ENCODE measurements around the gene TOR1A.

The TOR1A gene

DNA sequence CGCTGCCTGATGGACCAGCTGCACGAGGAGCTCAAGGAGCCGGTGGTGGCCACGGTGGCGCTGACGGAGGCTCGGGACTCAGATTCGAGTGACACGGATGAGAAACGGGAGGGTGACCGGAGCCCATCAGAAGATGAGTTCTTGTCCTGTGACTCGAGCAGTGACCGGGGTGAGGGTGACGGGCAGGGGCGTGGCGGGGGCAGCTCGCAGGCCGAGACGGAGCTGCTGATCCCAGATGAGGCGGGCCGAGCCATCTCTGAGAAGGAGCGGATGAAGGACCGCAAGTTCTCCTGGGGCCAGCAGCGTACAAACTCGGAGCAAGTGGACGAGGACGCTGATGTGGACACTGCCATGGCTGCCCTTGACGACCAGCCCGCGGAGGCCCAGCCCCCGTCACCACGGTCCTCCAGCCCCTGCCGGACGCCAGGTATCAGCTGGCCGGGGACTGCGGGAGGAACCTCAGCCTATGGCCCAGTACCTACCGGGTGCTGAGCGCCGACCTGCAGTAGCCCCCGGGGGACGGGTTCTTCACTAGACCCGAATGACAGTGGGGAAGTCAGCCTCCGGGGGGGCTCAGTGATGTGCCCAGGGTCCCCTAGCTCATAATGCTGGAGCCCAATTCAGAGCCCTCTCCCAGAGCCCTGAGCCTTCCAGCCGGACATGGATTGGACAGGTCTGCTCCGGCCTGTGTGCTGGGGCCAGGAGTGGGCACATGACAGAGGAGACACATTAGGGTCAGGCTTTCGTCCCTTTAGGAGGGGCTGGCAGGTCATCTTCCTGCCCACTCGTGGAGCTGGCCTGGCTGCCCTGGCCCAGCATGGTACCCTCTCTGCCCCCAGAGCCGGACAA lies 44.3 kb upstream of the TOR1A start:
- Histone ChIP-seq H3K27ac (no peak overlapping the region), H3K4me2 (ENCODE audit: low read length) (no peak overlapping the region), H3K4me3 (ENCODE audit: low read depth, low read length) (no peak overlapping the region), H3K9me3 (ENCODE audit: control insufficient read depth, low read length) (no peaks in the 10 kb centered on the region), H2AFZ (no peak overlapping the region), H3K36me3 (ENCODE audit: control insufficient read depth, insufficient read depth, low read length) (no peaks in the 10 kb centered on the region), H3K4me1 (no peaks in the 10 kb centered on the region), H3K27me3 (ENCODE audit: control insufficient read depth, insufficient read depth, low read length) (no peaks in the 10 kb centered on the region), H3K9ac (no peak overlapping the region), H3K79me2 (no peaks in the 10 kb centered on the region)
- TF ChIP-seq, protein P1, sequence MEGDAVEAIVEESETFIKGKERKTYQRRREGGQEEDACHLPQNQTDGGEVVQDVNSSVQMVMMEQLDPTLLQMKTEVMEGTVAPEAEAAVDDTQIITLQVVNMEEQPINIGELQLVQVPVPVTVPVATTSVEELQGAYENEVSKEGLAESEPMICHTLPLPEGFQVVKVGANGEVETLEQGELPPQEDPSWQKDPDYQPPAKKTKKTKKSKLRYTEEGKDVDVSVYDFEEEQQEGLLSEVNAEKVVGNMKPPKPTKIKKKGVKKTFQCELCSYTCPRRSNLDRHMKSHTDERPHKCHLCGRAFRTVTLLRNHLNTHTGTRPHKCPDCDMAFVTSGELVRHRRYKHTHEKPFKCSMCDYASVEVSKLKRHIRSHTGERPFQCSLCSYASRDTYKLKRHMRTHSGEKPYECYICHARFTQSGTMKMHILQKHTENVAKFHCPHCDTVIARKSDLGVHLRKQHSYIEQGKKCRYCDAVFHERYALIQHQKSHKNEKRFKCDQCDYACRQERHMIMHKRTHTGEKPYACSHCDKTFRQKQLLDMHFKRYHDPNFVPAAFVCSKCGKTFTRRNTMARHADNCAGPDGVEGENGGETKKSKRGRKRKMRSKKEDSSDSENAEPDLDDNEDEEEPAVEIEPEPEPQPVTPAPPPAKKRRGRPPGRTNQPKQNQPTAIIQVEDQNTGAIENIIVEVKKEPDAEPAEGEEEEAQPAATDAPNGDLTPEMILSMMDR (IDR thresholded peaks at IDR 0.05) = no peak

DNA sequence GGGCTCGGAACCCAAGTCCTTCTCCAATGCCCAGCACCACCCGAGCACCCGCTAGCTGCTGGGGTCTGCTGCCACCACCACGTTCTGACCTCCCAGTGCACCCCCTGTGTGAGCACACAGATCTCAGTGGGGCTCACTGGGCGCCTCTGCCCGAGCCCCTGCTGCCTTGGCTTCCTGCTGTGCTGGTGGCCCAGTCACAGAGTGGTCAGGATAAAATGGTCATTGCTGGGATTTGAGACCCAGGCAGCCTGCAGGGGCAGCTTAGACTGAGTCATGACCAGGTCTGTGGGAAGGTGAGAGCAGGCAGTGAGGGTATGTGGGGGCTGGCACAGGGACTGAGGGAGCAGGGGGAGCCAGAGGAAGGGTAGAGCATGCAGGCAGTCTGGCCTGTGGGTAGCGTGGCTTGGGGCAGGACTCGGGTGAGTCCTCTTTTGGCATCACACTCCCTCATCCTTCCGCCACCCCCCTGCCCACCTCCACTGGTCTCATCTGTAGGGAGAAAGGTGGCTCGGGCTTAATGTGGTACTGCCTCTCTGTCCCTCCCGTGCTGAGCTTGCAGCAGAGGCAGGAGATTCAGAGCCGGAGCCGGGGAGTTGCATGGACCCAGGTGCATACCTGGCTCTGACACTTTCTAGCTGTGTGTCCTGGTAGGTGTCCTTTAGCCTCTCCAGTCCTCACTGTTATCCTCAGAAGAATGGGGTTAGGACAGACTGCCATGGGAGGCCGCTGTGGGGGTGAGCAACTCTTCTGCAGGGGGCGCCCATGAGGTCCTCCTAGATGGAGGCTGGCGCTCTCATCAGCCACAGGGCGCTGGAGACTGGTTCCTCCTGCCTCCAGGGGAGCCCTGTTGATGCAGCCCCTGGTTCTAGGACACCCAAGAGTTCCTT lies 43.4 kb upstream of the TOR1A start:
- Histone ChIP-seq H2AFZ (no peak overlapping the region), H3K9ac (no peak overlapping the region), H3K9me3 (ENCODE audit: control insufficient read depth, low read length) (no peaks in the 10 kb centered on the region), H3K4me1 (no peaks in the 10 kb centered on the region), H3K79me2 (no peaks in the 10 kb centered on the region), H3K27me3 (ENCODE audit: control insufficient read depth, insufficient read depth, low read length) (no peaks in the 10 kb centered on the region), H3K27ac (no peak overlapping the region), H3K4me2 (ENCODE audit: low read length) (no peak overlapping the region), H3K4me3 (ENCODE audit: low read depth, low read length) (no peak overlapping the region), H3K36me3 (ENCODE audit: control insufficient read depth, insufficient read depth, low read length) (no peaks in the 10 kb centered on the region)
- TF ChIP-seq, protein P1 (IDR thresholded peaks at IDR 0.05) = no peak

DNA sequence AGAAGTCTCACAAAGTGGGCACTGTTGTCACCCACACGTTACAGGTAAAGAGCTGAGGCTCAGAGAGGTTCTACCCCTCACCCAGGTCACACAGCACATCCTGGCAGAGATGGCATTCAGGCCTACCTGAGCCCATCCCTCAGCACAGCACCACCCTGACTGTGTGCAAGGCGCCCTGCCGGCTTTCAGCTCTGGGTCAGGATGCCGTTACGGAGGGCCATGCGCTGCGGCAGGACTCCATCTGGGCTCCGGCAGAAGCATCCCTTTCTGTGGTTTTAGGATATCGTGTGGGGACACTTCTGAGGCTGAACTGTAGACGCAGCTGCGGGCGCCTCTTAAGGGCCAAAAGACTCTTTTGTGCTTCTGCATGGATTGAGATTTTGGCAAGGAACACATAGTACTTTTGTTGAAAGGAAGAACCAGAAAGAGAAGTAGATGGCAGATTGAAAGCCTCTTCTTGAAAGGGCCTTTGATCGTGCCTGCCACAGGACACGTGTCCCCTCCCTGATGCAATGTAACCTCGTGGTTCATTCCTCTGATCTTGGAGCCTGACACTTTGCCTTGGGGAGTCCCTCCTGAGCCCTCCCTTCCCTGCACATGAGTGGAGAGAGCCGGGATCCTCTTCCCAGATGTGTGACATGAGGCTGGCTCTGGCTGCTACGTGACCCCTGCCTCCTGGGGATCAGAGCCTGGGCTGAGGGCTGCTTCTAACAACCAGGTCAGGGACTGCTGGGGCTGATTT lies 42.6 kb upstream of the TOR1A start:
- no peak overlapping the region for H3K4me3 ChIP-seq (ENCODE audit: low read depth, low read length)
- H3K9ac ChIP-seq = no peak overlapping the region
- no peaks in the 10 kb centered on the region for H3K79me2 ChIP-seq
- H3K9me3 ChIP-seq (ENCODE audit: control insufficient read depth, low read length) = no peaks in the 10 kb centered on the region
- no peak overlapping the region for H3K4me2 ChIP-seq (ENCODE audit: low read length)
- H3K27me3 ChIP-seq (ENCODE audit: control insufficient read depth, insufficient read depth, low read length) = no peaks in the 10 kb centered on the region
- H2AFZ ChIP-seq = no peak overlapping the region
- H3K4me1 ChIP-seq = no peaks in the 10 kb centered on the region
- TF ChIP-seq, protein P1 (IDR thresholded peaks at IDR 0.05) = no peak
- no peaks in the 10 kb centered on the region for H3K36me3 ChIP-seq (ENCODE audit: control insufficient read depth, insufficient read depth, low read length)
- H3K27ac ChIP-seq = no peak overlapping the region

DNA sequence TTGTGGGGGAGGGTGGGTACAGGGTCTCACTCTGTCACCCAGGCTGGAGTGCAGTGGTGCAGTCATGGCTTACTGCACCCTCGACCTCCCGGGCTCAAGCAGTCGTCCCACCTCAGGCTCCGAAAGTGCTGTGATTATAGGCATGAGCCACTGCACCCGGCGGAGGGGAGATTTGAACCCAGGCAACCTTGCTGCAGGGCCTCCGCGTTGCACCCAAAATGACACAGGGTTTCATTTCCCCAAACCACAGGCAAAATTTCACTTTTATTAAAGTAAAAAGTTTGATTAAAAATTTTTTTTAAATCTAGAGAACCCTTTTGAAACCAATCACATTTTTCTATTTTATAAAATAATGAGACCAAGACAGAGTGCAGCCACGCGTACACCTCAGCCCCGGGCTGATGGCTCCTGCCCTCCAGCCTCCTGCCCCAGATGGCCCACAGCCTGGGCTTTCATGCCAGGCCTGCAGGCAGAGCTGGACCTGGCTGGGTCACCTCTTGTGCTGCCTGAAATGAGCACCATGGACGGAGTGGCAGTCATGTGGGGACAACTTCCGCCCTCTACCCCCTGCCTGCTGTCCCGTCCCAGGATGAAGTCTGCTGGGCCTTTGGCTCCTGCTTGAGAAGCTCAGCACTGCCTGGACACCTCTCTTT lies 41.9 kb upstream of the TOR1A start:
- Histone ChIP-seq H3K4me2 (ENCODE audit: low read length) (no peak overlapping the region), H3K27ac (no peak overlapping the region), H3K9ac (no peak overlapping the region), H3K27me3 (ENCODE audit: control insufficient read depth, insufficient read depth, low read length) (no peaks in the 10 kb centered on the region), H3K9me3 (ENCODE audit: control insufficient read depth, low read length) (no peaks in the 10 kb centered on the region), H3K79me2 (no peaks in the 10 kb centered on the region), H3K4me3 (ENCODE audit: low read depth, low read length) (no peak overlapping the region), H3K36me3 (ENCODE audit: control insufficient read depth, insufficient read depth, low read length) (no peaks in the 10 kb centered on the region), H2AFZ (no peak overlapping the region), H3K4me1 (no peaks in the 10 kb centered on the region)
- TF ChIP-seq, protein P1 (IDR thresholded peaks at IDR 0.05) = no peak

All from parathyroid adenoma (tissue), 2 donors.